ENCODE measurements around the gene EML1. TPM values are rescaled to one million over a fixed set of nuclear protein-coding genes. Genes with fewer than 3 reads are reported as not detected.

The EML1 gene
- total and polyA plus RNA-seq, 3 donors from 2014 or later = 18.1 to 22.7 (median 22.0) TPM

GRCh38 chr14:99918781-99919180, 125.6 kb downstream of the EML1 start:
- Histone ChIP-seq H3K9me3 (no peaks in the 10 kb centered on the region), H3K27me3 (no peaks in the 10 kb centered on the region), H3K36me3 (ENCODE audit: low read depth, missing control alignments) (no peaks in the 10 kb centered on the region), H3K4me1 (peaks cover 3% of the 10 kb centered on the region), H3K4me3 (no peak overlapping the region), H3K27ac (no peak overlapping the region)
- intact Hi-C loops (cut with DNase I; ENCODE audit: low total_unique reads) = no loop called here
- 82 to 89% methylated on average over 6 of the region's 6 CpGs for WGBS, 2 donors
- no peak for DNase-seq
- TF ChIP-seq POLR2A (IDR thresholded peaks at IDR 0.05) (no peak), CTCF (IDR thresholded peaks at IDR 0.05) (no peak)

GRCh38 chr14:99921425-99921824, 128.2 kb downstream of the EML1 start:
- 91 to 96% methylated on average over 4 of the region's 4 CpGs for WGBS, 2 donors
- H3K9me3 ChIP-seq = no peaks in the 10 kb centered on the region
- intact Hi-C loops (cut with DNase I; ENCODE audit: low total_unique reads) = no loop called here
- H3K27me3 ChIP-seq = no peaks in the 10 kb centered on the region
- TF ChIP-seq POLR2A (IDR thresholded peaks at IDR 0.05) (no peak), CTCF (IDR thresholded peaks at IDR 0.05) (no peak)
- no peak for DNase-seq
- H3K4me3 ChIP-seq = no peak overlapping the region
- no peak overlapping the region for H3K27ac ChIP-seq
- no peaks in the 10 kb centered on the region for H3K36me3 ChIP-seq (ENCODE audit: low read depth, missing control alignments)
- peaks cover 3% of the 10 kb centered on the region for H3K4me1 ChIP-seq

- H3K27ac ChIP-seq = no peak overlapping the region
- intact Hi-C loops (cut with DNase I; ENCODE audit: low total_unique reads) = no loop called here
- 94 to 98% methylated on average over 1 of the region's 1 CpG for WGBS, 2 donors
- no peak for TF ChIP-seq CTCF (IDR thresholded peaks at IDR 0.05)
- TF ChIP-seq POLR2A (IDR thresholded peaks at IDR 0.05) = no peak
- no peaks in the 10 kb centered on the region for H3K36me3 ChIP-seq (ENCODE audit: low read depth, missing control alignments)
- H3K4me3 ChIP-seq = no peak overlapping the region
- H3K9me3 ChIP-seq = no peaks in the 10 kb centered on the region
- no peaks in the 10 kb centered on the region for H3K4me1 ChIP-seq
- DNase-seq = no peak
- no peaks in the 10 kb centered on the region for H3K27me3 ChIP-seq
Measured at GRCh38 chr14:99924379-99924778, 131.2 kb downstream of the EML1 start.

- Histone ChIP-seq H3K36me3 (ENCODE audit: low read depth, missing control alignments) (no peaks in the 10 kb centered on the region), H3K9me3 (no peaks in the 10 kb centered on the region), H3K27ac (no peak overlapping the region), H3K4me3 (no peak overlapping the region), H3K27me3 (no peaks in the 10 kb centered on the region), H3K4me1 (no peaks in the 10 kb centered on the region)
- 95 to 98% methylated on average over 7 of the region's 7 CpGs for WGBS, 2 donors
- intact Hi-C loops (cut with DNase I; ENCODE audit: low total_unique reads) = no loop called here
- TF ChIP-seq POLR2A (IDR thresholded peaks at IDR 0.05) = no peak
- TF ChIP-seq CTCF (IDR thresholded peaks at IDR 0.05) = no peak
- DNase-seq = no peak
Measured at GRCh38 chr14:99925471-99925870, 132.3 kb downstream of the EML1 start.

GRCh38 chr14:99928963-99929362, 135.8 kb downstream of the EML1 start:
- no peak for TF ChIP-seq CTCF (IDR thresholded peaks at IDR 0.05)
- TF ChIP-seq POLR2A (IDR thresholded peaks at IDR 0.05) = no peak
- Histone ChIP-seq H3K36me3 (ENCODE audit: low read depth, missing control alignments) (no peaks in the 10 kb centered on the region), H3K27me3 (no peaks in the 10 kb centered on the region), H3K4me1 (no peaks in the 10 kb centered on the region), H3K27ac (no peak overlapping the region), H3K9me3 (no peaks in the 10 kb centered on the region), H3K4me3 (no peak overlapping the region)
- no peak for DNase-seq
- WGBS, 2 donors = 85 to 94% methylated on average over 5 of the region's 5 CpGs
- intact Hi-C loops (cut with DNase I; ENCODE audit: low total_unique reads) = no loop called here
